GM19035 (cell line): Measurements from ENCODE around the gene OR4C5.
"Not testable (repeated sequence)": the region's sequence is repeated elsewhere in the genome, so short reads cannot be mapped to it uniquely, and the experiment has no call there.

Experiments
- ATAC-seq: cut with Tn5 transposase; IDR thresholded peaks from one replicate; pipeline ENCODE4 v1.9.1; 2021; ENCODE audit not compliant: unreplicated experiment

Gene OR4C5

GRCh38 chr11:48366365-48366764 is at the start of gene OR4C5:
Gene OR4C5 (minus strand): TSS chr11:48366465. CDS start chr11:48366465, 0 bp downstream.
- ATAC-seq: no peak

GRCh38 chr11:48384670-48385069 is 18.4 kb upstream of the OR4C5 start:
- ATAC-seq: no peak

GRCh38 chr11:48384151-48384550 is 17.9 kb upstream of the OR4C5 start:
- not testable (repeated sequence) for ATAC-seq

- ATAC-seq: not testable (repeated sequence)
These were observed 5.0 kb downstream of the OR4C5 start for GRCh38 chr11:48361289-48361688.

GRCh38 chr11:48354677-48355076 is 11.6 kb downstream of the OR4C5 start:
- no peak for ATAC-seq

GRCh38 chr11:48354013-48354412 is 12.3 kb downstream of the OR4C5 start:
- ATAC-seq: no peak

- not testable (repeated sequence) for ATAC-seq
These were observed 20.0 kb downstream of the OR4C5 start for GRCh38 chr11:48346286-48346685.

GRCh38 chr11:48342505-48342904 is 23.8 kb downstream of the OR4C5 start:
- ATAC-seq: not testable (repeated sequence)

GRCh38 chr11:48341466-48341865 is 24.8 kb downstream of the OR4C5 start:
- no peak for ATAC-seq

GRCh38 chr11:48324620-48325019 is 41.6 kb downstream of the OR4C5 start, which contains the start of gene OR4C3:
Gene OR4C3 (plus strand): TSS chr11:48324920. CDS start chr11:48325022, 102 bp downstream.
- ATAC-seq: not testable (repeated sequence)

GRCh38 chr11:48319813-48320212 is 46.5 kb downstream of the OR4C5 start:
- not testable (repeated sequence) for ATAC-seq
